ENCODE results near the gene PRDM11.
"Not testable (repeated sequence)": the region's sequence is repeated elsewhere in the genome, so short reads cannot be mapped to it uniquely, and the experiment has no call there.

Gene PRDM11

DNA sequence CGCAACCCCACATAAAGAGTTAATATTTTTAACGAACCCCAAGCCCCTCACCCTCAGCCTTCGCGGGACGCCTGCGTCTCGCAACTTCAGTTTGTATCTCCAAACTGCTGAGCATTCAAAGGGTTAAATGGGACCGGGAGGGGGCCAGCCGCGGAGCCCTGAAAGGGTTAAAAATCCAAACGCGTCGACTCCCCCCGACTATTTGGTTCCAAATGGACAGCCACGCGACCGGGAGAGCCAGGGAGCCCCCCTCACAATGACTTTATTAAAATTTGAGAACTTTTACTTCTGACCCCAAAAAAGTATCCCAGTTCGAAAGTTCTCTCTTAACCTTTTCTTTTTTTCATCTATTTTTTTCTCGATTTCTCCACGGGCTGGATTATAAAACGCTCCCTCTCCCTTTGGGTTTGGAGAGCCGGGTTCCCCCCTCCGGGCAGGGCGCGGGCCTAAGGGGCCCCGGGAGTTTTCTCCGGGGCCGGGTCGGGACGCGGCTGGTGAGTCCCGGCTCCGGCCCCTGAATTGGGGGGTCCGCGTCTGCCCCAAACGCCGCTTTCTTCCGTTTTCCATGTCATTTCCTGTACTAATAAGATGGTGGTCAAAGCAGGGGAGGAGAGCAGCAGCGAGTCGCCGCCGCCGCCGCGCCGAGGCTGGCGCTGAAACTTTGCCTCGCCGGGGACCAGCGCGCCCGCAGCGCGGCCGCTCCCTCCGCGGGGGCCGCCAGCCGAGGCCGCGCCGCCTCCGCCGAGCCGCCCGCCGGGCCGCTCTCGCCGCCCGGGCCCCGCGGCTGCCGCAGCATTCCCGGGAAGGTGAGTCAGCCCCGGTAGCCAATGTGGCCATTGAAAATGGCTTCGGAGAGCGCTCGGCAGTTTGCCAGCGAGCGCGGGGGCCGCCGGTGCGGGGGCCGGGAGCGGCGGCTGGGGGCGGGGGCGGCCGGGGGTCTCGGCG, at the start of gene PRDM11:
Gene PRDM11, plus strand, starts transcription at position 568 of the 945 bp plus-strand sequence. CDS start 35,128 bp downstream, outside the sequence.
- peak; percentile 83 for DNase-seq

DNA sequence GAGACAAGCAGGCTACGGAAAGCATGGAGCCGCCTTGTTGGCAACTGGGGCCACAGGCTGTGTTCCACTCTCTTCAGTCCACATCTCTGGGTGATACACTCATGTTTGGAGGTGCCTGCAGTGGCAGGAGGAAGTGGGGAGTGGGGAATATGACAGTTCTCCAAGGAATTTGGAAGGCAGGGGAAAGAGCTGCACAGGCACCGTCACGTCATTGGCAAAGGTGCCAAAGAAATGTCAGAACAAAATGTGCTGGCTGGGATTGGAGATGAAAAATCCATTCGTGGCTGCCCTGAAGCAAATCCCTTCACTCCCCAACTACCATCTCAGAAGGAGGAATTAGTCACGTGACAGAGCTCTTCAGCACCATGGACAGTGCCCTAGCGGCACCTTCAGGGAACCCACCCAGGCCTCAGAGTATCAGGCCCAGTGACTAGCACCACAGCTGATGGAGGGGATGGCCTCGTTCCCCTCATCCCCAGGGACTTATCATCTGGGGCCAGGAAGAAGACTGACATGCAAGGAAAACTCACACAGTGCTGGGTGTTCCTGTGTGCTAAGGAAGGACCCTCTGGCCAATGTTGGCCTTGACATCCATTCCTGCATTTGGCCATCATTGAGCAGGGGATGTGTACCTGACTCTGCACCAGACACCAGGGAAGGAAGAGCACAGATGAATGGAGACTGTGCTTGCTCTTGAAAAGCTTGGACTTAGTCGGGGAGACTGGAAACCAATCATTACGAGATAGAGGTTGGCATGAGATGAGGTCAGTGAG, 48.5 kb upstream of the PRDM11 start:
- DNase-seq = peak; percentile 77

DNA sequence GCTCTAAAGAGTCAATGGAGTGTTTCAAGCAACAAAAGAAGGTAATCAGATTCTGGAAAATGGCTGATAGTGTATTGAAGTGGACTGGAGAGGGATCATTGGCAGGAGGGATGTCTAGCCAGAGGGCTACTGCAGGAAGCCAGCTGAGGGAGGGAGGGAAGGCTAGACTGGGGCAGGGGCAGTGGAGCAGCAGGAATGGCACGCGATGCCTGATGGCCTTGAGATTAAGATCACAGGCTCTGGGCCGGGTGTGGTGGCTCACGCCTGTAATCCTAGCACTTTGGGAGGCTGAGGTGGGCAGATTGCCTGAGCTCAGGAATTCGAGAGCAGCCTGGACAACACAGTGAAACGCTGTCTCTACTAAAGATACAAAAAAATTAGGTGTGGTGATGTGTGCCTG, 47.5 kb upstream of the PRDM11 start:
- no peak for DNase-seq

DNA sequence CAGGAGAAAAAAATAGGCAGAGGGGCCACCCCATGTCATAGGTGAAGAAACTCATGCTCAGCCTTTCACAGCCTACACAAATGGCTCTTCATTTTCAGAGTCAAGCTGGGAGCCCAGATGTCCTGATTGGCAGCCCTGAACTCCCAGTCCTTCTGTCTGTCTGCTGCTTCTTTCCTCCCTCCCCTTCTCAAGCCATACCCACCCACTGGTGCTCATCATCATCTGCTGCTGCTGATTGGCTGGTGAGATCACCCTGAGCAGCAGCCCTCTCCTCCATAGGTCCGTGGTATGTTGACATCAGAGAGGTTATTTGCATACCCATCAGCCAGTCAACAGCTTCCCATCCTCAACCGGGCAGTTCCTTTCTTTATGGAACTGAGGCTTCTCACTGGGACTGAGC, 46.1 kb upstream of the PRDM11 start:
- DNase-seq = no peak

DNA sequence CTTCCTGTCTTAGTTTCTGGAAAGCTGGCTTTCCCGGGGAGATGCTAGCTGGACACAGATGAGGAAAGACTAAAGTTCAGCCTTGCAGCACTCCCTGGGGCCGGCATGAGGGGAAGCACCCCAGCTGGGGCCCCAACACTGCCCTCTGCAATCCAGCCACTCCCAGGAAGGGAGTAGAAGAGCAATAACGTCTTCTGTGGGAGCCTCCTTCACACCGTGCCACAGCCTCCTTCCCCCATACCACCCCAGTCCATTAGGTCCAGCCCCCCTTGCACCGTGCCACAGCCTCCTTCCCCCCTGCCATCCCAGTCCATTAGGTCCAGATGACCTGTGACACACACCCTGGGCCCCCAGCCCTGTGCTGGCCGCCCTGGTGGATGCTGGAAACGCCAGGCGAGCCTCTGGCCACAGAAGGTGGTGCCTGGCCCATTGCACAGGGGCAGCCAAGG, 44.1 kb upstream of the PRDM11 start:
- no peak for DNase-seq

DNA sequence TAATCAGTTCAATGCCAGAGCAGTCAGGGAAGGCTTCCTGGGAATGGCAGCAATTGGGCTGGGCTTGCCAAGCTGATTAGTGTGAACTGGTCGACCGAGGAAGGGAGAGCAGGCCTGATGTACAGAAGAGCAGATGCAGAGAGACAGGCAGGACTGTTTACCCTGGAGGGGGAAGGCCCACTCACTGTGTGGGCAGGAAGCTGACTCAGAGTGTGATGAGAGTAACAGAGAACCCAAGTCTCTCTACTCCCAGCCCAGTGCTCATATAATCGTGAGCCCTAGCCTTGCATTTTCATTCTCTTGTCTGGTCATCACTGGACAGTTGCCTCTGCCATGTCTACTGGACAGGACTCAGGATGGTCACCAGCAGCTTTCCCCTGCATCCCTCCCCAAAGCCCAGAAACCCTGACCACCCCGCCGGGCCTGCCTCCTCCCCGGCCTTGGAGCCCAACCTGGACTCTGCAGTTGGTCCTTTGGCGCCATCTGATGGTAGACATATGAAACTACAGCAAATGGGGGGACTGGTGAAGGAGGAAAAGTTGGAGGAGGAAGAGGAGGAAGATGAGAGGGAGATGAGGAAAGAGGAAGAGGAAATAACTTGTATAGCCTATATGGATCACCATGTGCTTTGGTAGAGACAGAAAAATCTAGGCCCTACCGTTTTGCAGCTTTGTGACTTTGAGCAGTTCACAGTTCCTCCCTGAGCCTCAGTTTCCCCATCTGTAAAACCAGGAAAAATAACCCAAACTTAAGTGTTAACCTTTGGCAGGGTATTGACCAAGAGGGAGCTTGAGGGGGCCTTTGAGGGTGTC, 43.4 kb upstream of the PRDM11 start:
- peak; percentile 76 for DNase-seq

DNA sequence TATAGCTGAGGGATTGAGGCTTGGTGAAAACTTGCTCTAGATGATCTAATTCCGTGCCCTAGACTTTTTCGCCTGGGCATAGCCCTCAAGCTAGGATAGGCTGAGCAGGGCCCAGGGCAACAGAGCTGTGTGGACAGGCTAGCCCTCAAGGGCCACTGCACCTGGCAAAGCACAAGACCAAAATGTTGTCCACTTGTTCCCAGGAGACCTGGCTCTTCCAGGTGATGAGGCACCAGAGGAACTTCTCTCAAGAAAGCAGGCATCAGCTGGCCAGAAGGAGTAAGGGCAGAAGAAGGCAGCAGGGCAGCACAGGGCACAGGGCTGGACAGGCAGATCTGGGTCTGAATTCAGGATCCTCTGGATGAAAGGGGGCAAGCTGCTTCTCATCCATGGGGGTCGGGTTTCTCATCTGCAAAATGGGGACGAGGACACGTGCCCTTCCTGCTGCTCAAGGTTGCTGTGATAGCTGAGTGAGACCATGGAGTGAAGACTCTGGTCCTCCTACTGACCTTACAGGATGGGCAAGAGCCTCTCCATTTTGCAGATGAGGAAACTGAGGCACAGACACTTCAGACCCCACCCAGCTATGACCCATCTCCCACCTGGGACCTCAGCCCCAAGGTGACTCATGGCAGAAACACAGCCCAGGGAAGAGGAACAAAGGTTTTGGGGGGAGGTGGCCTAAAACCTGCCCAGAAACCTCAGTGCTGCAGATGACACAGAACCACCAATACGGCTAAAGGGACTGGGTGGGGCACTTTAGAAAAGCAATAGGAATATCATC, 42.2 kb upstream of the PRDM11 start:
- no peak for DNase-seq

DNA sequence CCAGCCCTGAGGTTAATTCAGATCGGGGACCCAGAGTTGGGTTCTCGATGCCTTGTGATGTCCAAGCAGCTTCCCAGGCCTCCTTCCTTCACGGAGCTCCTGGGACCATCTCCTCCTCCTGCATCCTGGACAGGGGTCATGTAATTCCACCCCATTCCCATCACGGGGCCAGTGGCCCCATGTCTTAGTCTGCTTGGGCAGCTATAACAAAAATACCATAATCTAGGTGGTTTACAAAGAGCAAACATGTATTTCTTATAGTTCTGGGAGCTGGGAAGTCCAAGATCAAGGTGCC, 41.7 kb upstream of the PRDM11 start:
- DNase-seq = no peak

DNA sequence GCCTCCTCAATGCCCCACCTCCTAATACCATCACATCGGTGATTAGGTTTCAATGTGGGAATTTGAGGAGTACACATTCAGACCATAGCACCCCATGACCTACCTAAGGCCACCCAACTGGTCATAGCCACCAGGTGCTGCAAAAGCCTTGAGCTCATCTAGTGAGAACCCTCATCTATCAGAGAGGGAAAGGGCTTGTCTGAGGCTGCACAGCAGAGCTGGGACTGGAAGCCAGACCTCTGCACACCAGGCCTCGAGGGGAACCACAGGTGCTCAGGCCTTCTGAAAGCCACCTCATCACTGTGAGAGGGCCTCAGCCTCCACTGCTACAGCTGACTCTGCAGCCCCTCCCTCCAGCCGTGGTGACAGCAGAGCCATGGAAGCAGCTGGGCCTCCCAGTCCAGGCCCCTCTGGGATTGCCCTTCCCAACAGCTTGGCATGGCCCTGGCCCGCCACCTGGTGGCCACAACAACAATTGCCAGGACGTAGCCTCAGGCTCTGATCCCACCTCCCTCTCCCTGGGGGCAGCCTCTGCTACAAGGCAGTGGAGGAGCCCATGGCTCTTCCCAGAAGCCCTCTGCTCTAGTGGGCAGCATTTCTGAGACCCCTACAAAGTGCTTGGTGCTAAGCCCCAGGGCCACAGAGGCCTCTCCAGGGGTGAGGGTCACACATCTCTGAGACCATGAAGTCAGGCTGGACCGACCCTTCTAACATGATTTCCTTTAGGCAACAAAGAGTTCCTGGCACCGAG, 41.0 kb upstream of the PRDM11 start:
- peak; percentile 93 for DNase-seq

DNA sequence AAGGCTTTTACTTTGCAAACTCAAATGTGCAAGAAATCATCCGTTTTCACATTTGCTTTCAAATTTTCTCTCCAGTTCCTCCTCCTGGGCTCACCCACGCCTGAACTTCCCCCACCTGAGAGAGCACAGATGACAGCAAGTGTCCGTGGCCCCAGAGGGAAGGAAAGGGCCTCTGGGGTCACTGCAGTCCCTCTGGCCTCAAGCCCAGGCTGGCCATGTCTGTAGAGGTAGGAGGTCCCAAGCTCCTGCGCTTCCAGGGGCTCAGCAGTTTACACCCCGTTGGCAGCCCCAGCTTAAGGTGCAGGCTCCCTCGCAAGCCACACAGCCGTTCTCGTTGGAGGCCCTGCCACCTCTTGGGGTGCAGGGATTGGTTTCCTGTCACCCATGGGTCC, 40.5 kb upstream of the PRDM11 start:
- DNase-seq = no peak

DNA sequence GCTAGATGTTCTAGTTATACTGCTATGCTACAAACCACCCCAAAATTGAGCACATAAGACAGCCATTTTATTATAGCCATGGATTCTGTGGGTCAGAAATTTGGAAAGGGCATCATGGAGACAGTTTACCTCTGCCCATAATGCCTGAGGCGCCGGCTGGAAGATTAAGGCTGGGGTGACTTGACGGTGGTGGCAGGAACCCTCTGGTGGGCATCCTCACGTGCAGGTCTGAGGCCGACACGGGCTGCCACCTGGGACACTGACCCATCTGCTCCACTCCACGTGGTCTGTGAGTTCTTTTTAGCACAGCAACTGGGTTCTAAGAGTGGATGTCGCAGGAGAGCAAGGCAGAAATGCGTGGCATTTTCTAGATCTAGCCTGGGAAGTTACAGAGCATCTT, 40.0 kb upstream of the PRDM11 start:
- DNase-seq = no peak

DNA sequence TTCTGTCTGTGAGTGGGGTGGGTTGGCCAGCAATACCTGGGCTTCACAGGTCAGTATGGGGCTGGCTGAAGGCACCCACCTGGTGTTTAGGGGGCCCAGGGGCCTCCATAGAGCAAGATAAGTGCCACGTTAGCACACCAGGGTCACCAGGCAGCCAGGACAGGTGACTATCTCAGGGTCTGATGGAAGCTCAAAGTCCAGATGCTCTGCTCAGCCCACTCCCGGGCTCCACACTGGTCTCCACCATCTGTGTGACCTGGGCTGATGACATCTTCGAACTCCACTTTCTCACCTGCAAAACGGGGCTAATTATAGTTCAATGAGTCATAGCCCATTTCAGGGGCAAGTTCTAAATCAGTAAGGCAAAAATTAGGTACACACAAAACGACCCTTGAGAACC, 39.4 kb upstream of the PRDM11 start:
- DNase-seq = no peak

DNA sequence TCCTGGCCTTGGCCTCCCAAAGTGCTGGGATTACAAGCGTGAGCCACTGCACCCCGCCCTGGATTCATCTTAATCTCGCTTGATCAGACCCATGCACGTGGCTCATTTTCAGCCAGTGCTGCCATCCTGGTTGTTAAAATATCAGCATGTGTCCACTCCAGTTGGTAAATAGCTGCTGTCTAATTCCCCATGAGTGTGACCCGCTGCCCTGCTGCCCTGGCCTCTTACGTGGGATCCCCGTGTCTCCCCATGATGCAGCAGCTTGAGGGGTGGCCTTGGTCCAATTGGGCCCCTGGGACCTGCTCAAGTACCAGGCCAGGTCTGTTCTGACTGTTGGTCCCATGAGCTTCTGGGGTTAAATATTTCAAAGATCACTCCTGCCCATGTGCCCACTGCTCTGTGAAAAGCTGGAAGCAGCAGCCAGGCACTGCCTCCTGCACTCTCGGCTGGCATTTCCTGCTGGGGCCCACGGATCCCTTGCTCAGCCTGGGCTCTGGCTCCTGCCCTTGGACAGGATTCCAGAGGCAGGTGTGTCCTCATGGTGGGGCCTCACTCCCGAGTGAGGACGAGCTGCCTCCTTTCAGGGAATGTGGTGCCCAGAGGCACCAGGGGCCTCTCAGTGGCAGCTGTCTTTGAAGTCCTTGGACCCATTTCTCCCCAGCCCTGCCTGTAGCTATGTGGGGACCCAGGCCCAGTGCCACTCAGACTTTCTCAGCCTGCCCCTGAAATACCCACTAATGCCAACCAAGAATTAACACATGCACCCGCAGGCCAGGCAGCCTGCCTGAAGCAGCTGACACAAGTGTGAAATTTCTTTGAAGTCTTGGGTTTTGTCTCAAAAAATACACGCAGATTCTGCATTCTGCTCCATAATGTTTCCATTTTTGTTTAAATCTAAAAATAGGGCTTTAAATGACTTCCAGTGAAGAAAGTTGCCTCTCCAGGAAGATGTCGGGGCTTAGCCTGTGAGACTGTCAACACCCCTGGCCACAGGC, 38.1 kb upstream of the PRDM11 start:
- DNase-seq = no peak

DNA sequence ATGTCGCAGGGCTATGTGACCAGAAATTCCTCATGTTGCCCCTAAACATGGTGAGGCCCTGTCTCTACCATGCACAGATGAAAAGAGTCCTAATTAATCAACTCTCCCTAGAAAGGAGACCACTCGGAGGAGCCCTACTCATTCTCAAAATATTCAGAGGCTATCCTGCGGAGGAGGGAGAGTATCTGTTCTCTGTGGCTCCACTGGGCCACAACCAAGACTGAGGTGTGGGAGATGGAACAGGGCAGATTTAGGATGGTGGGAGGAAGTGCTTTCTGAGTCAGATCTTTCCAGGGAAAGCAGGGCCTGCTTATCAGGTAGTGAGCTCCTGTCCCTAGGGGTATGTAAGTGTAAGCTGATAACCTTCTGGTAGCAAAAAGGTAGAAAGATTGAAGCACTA, 37.0 kb upstream of the PRDM11 start:
- no peak for DNase-seq

DNA sequence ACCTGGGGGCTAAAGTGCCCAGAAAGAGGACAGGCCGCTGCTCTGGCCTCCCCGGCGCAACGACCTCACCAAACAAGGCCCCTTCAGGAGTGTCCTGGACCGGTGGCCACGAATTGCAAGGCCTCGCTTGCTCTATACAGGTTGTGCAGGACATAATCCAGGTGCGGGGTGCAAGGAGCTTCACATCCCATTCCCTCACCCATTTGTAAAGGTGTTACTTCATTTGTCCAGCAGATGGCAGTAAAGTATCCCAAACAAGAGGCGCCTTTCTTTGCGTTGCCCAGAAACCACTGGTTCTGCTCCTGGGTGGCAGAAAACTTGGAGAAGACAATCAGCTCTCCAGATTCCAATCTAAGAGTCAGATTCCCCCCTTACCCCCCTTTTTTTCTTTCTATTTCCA, 35.9 kb upstream of the PRDM11 start:
- DNase-seq = peak; percentile 83

DNA sequence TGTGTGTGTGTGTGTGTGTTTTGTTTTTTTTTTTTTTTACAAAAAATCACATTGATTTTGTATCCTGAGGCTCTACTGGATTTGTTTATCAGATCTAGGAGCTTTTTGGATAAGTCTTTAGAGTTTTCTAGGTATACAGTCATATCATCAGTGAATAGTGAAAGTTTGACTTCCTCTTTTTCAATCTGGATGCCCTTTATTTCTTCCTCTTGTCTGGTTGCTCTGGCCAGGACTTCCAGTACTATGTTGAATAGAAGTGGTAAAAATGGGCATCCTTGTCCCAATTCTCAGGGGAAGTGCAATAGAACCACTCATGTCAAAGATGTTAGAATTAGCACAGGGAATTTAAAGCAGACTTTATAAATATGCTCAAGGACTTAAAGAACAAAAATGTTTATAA, 32.6 kb upstream of the PRDM11 start:
- no peak for DNase-seq

DNA sequence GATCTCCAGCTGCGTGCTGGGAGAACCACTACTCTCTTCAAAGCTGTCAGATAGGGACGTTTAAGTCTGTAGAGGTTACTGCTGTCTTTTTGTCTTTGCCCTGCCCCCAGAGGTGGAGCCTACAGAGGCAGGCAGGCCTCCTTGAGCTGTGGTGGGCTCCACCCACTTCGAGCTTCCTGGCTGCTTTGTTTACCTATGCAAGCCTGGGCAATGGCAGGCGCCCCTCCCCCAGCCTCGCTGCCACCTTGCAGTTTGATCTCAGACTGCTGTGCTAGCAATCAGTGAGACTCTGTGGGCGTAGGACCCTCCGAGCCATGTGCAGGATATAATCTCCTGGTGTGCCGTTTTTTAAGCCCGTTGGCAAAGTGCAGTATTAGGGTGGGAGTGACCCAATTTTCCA, 18.6 kb upstream of the PRDM11 start:
- DNase-seq = not testable (repeated sequence)

DNA sequence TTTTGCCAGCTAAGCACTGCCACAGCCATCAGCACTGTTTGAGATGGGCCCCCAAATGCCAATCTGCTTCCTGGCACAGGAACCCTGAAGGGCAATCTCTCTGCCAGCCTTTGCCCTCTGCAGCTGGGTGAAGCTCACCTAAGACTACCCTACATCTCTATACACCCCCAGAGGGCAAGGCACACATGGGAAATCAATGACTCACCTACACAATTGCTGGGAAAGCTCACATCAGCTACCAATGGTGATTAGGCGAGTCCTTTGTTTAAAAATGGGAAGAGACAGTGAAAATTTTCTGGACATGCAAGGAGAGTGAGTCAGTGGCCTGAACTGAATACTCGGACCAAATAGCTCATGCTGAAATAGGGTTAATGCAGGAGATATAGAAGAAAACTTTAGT, 12.6 kb upstream of the PRDM11 start:
- no peak for DNase-seq

DNA sequence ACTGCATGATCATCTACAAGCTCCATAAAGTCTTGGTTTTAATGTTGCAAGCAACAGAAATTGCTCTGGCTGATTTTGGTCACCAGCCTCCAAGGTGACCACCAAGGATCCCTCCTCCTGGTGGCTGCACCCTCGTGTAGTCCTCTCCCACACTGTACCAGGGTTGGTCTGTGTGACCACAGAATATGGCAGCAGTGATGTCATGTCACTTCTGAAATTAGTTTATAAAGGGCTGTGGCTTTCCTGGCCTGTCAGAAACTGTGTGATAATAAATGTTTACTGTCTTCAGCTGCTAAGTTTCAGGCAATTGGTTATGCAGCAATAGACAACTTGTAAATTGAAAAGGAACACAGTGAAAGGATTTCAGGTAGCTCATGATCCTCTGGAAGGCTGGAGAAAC, 5.3 kb upstream of the PRDM11 start:
- DNase-seq = no peak

DNA sequence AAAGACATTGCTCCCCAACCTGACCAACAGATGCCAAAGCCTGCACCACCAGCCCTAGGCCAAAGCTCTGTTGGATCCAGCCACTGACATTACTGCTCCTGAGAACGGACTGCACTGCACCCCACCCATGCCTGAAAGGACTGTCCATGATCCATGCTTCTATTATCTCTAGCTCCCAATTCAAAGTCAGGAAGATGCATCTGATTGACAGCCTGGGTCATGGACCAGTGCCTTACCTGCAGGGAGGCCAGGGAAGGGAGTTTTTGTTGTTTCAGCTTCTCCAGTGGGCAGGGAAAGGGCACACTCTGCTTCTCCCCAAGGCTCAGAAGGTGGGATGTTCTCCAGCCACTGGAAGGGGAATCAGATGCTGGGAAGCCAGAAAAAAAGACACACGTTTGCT, 4.8 kb upstream of the PRDM11 start:
- no peak for DNase-seq

Data from retina (tissue), 1 donor.